Measurements from ENCODE around the gene ADARB1. TPM values are rescaled to one million over a fixed set of nuclear protein-coding genes. Genes with fewer than 3 reads are reported as not detected.
A peak's percentile ranks its signal among the peaks of the same experiment; 100 is the strongest.

Gene ADARB1
- total and polyA plus RNA-seq, 2 of the 4 experiments (the other 2 are of a cell fraction) = 39.8 to 47.3 TPM

DNA sequence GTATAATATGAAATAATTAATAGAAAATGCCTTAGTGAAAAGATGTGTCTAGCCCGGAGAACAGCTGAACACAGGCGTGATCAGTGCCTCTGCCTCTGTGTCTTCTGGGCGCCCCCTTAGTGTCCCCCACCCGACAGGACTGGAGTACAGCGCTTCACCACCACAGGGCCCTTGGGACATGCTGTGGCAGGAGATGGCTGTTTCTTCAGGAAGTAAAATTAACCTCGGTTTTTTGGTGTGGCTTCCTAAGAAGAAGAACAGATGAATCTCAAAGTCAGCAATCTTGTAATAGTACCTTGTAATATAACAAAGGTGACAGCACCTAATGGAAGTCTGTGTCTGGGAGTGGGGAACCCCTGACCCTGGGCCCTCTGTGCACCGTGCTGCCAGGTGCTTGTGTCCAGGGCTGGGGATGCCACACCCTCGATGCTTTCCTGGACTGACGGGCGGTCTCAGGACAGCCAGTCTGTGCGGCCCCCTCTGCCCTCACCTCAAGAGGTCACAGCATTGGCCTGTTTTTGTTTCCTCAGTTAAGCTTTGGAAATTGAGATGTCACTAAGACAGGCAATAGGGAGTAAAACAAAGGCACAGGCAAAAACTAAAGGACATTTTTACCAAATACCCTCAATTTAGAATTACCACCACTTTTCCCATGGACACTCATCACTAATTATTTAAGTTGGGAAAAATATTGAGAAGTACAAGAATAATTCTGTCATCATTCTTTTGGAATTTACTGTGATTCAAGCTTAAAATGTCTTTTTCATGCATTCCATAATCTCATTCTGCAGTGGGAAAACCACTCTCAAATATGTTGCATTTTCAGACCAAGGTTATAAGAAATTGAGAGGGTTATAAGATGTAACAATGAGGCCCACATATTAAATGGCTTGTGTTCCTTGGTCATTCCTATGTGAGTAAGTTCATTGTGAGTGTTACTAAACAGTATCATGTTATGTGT, 79.3 kb downstream of the ADARB1 start:
- H3K27me3 ChIP-seq (ENCODE audit: control insufficient read depth, insufficient read depth, low read length) = no peaks in the 10 kb centered on the region
- H4K20me1 ChIP-seq (ENCODE audit: insufficient read depth, low read length) = peaks cover 82% of the 10 kb centered on the region
- POLR2A ChIA-PET (ENCODE audit: unreplicated experiment) = no interaction called here
- TF ChIP-seq FOS (IDR thresholded peaks at IDR 0.05; ENCODE audit: low read depth, low read length) (no peak), SMC3 (IDR thresholded peaks at IDR 0.05; ENCODE audit: low read depth, low read length) (no peak), RCOR1 (IDR thresholded peaks at IDR 0.05; ENCODE audit: insufficient replicate concordance, low read length) (no peak), POLR2A (IDR thresholded peaks at IDR 0.05; ENCODE audit: low read depth, low read length) (no peak), RAD21 (IDR thresholded peaks at IDR 0.05; ENCODE audit: low read length) (no peak)
- TF ChIP-seq, protein P1, sequence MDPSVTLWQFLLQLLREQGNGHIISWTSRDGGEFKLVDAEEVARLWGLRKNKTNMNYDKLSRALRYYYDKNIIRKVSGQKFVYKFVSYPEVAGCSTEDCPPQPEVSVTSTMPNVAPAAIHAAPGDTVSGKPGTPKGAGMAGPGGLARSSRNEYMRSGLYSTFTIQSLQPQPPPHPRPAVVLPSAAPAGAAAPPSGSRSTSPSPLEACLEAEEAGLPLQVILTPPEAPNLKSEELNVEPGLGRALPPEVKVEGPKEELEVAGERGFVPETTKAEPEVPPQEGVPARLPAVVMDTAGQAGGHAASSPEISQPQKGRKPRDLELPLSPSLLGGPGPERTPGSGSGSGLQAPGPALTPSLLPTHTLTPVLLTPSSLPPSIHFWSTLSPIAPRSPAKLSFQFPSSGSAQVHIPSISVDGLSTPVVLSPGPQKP (IDR thresholded peaks at IDR 0.05; ENCODE audit: borderline replicate concordance, low read depth, low read length) = no peak
- TF ChIP-seq, protein P2, sequence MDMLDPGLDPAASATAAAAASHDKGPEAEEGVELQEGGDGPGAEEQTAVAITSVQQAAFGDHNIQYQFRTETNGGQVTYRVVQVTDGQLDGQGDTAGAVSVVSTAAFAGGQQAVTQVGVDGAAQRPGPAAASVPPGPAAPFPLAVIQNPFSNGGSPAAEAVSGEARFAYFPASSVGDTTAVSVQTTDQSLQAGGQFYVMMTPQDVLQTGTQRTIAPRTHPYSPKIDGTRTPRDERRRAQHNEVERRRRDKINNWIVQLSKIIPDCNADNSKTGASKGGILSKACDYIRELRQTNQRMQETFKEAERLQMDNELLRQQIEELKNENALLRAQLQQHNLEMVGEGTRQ (IDR thresholded peaks at IDR 0.05; ENCODE audit: low read depth, low read length) = no peak
- H2BK15ac ChIP-seq (ENCODE audit: low read depth, low read length) = no peak overlapping the region
- peak overlapping the region; percentile 38; the same call in 1 of the 2 replicates for H2BK20ac ChIP-seq (ENCODE audit: low read depth, low read length)
- peak overlapping the region; percentile 33 for H2AFZ ChIP-seq (replicated peaks; ENCODE audit: low read length, poor library complexity)
- peaks cover 20% of the 10 kb centered on the region for H3K4me1 ChIP-seq (ENCODE audit: control insufficient read depth, insufficient read depth, low read length)
- no peaks in the 10 kb centered on the region for H3K9me3 ChIP-seq (ENCODE audit: control insufficient read depth, insufficient read depth, low read length)
- H2BK5ac ChIP-seq (ENCODE audit: low read depth, low read length, poor library complexity, severe bottlenecking) = peak overlapping the region; percentile 74
- H3K56ac ChIP-seq (ENCODE audit: extremely low read depth, insufficient read depth, low read length) = no peak overlapping the region
- peak overlapping the region in 1 of 2 experiments; percentile 52; a peak in 2 of 4 replicates for H4K8ac ChIP-seq (ENCODE audit: low read depth in 2 of 2, low read length in 2 of 2)
- H3K23ac ChIP-seq (ENCODE audit: low read depth, low read length) = peak overlapping the region; percentile 34; the same call in 1 of the 2 replicates
- DNase-seq (peak; percentile 70), ATAC-seq (ENCODE audit: low read depth) (peak; percentile 9; the same call in 1 of the 2 replicates)
- H3K14ac ChIP-seq (replicated peaks; ENCODE audit: low read depth, low read length) = 0 out of 2 replicates have a peak overlapping the region, but pooled peaks have one; percentile 14
- BruUV-seq (replicated peaks) = no TSS peak
- H4K91ac ChIP-seq (ENCODE audit: insufficient read depth, low read depth, low read length) = peak overlapping the region; percentile 8; the same call in 1 of the 2 replicates
- peaks cover 48% of the 10 kb centered on the region for H3K36me3 ChIP-seq (ENCODE audit: control insufficient read depth, insufficient read depth, low read length)
- peak overlapping the region; percentile 69; the same call in 1 of the 2 replicates for H2AK5ac ChIP-seq (ENCODE audit: low read depth, low read length)
- CTCF ChIA-PET = interaction anchor here (1.1 kb wide), 1 partner anchor 33 kb away, joined by 3 read pairs; no protein-coding TSS in a partner anchor
- 100% methylated on average over 2 of the region's 11 CpGs; no CpG with 5 or more reads in 1 of the 2 experiments for WGBS, 2 experiments (ENCODE audit: extremely low coverage in 2 of 2, insufficient read length in 1 of 2)
- peak overlapping the region; percentile 55 for H3K27ac ChIP-seq (ENCODE audit: insufficient read depth, low read length)
- intact Hi-C loops (cut with micrococcal nuclease) = no loop called here
- dilution Hi-C loops (cut with HindIII; ENCODE audit: low sequenced_read_pairs, unreplicated experiment) = no loop called here
- H3K18ac ChIP-seq (ENCODE audit: low read depth, low read length) = no peak overlapping the region
- H3K79me1 ChIP-seq (ENCODE audit: low read depth in 1 of 2, low read length in 2 of 2) = peaks cover 52 to 84% of the 10 kb centered on the region in 2 experiments
- in situ Hi-C loops (cut with MboI; ENCODE audit: low sequenced_read_pairs) = no loop called here
- H3K4me3 ChIP-seq (ENCODE audit: insufficient read depth, low read depth, low read length) = no peak overlapping the region
- no peak overlapping the region for H2AK9ac ChIP-seq (replicated peaks; ENCODE audit: low read depth, low read length, poor library complexity)
- no peak overlapping the region for H4K5ac ChIP-seq (ENCODE audit: low read depth, low read length)
- H2BK120ac ChIP-seq (ENCODE audit: low read depth, low read length) = peak overlapping the region; percentile 51; the same call in 1 of the 2 replicates
- peak overlapping the region; percentile 39; the same call in 1 of the 2 replicates for H3K4me2 ChIP-seq (ENCODE audit: low read depth, low read length)
- H3K9me1 ChIP-seq (ENCODE audit: insufficient read depth, low read length) = peaks cover 28% of the 10 kb centered on the region
- H3K4ac ChIP-seq (ENCODE audit: low read depth, low read length) = peak overlapping the region; percentile 78
- H3K9ac ChIP-seq (ENCODE audit: low read depth, low read length) = no peak overlapping the region

Data from IMR-90 (cell line).